Heart left ventricle (tissue), 13 donors: Measurements from ENCODE around the gene CSPG4.

ENCODE experiments used
- POLR2A ChIP-seq, 2 donors: fragments of 450-650 bp; IDR thresholded peaks; one replicate each; pipeline ENCODE4 v1.6.1; 2017; ENCODE audit warnings: antibody characterized with exemption in 2 of 2, mild to moderate bottlenecking in 2 of 2, moderate library complexity in 2 of 2
- TF ChIP-seq, protein P1 (sequence below), 12 donors: fragments of 200-600 bp; sonication (generic) in 4 of 12; IDR thresholded peaks; one replicate each; pipeline versions ENCODE4 v1.5.0 to v1.8.0; 2018 to 2022; ENCODE audit warnings: antibody characterized with exemption in 12 of 12, mild to moderate bottlenecking in 5 of 12
- donor health status: ischemic (EF 13 %, LVEDD 7.1; RV severe dilation, severe dysfunction).
- donor health status: DM: no; HTN: yes; CAD: no.
- donor health status: DM: no; HTN: no; CAD: no.
- donor health status: ischemic (EF 25% LVEDD 6.9; RV normal size, moderate dysfunction).
- donor health status: ischemic (EF 25% LVEDD 5.7; RV mildly dilated, moderate dysfunction).
- donor health status: ischemic (EF 35%, LVEDD 5.7; RV mildly dilated, moderate dysfunction).
- donor health status: nonischemic (EF 11% LVEDD 7.7; RV severe dilation, severe dysfunction).
- donor health status: DM: yes; HTN: yes; CAD: no.
- donor health status: PGD.
- donor health status: ischemic (EF 29% LVEDD 5.4; RV normal size, mild dysfunction).
- donor health status: nonischemic (EF 23%, LVEDD 6.1; RV moderate dilation, normal function).

DNA sequence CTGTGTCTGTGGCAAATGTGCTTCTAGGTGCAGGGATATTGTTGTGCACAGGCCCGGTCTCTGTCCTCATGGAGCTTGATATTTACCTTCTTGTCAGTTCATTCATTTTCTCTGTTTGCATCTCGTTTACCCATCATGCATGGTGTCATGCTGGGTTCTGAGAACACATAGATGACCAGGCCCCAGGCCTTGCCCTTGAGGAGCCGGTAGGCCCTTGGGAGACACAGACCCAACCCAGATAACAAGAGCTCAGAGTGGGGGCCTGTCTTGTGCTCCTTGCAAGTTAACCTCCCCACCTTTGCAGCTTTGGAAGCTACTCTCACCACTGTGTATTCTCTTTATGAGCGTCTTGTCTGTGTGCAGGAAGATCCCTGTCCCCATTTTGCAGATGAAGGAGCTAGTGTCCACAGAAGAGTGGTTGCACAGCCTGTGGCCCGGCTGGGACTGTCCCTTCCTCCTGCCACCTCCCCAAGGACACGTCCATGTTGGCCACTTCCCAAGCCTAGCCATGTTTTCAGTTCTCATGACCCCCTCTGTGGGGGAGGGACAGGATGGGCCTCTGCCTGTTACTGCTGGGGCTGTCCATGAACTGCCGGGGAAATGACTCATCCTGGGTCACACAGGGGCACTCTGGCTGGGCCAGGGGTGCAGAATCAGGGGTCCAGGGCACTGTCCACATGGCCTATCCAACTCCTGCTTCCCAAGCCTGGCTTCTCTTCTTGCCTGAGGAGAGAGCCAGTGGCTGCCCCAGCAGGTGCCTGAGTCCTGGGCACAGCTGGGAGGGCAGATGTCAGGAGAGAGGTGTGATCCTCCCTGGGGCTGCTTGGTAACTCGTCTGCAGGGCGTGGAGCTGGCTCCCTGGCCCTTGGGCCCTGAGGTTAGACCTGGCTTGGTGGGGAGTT, 61.5 kb downstream of the CSPG4 start:
- no peak for TF ChIP-seq POLR2A (IDR thresholded peaks at IDR 0.05)
- TF ChIP-seq, protein P1, sequence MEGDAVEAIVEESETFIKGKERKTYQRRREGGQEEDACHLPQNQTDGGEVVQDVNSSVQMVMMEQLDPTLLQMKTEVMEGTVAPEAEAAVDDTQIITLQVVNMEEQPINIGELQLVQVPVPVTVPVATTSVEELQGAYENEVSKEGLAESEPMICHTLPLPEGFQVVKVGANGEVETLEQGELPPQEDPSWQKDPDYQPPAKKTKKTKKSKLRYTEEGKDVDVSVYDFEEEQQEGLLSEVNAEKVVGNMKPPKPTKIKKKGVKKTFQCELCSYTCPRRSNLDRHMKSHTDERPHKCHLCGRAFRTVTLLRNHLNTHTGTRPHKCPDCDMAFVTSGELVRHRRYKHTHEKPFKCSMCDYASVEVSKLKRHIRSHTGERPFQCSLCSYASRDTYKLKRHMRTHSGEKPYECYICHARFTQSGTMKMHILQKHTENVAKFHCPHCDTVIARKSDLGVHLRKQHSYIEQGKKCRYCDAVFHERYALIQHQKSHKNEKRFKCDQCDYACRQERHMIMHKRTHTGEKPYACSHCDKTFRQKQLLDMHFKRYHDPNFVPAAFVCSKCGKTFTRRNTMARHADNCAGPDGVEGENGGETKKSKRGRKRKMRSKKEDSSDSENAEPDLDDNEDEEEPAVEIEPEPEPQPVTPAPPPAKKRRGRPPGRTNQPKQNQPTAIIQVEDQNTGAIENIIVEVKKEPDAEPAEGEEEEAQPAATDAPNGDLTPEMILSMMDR (IDR thresholded peaks at IDR 0.05) = no peak
